Osteoblast (primary cell): ENCODE data around the gene ACTG1. TPM values are rescaled to one million over a fixed set of nuclear protein-coding genes. Genes with fewer than 3 reads are reported as not detected.

Experiments used
- DNase-seq: peaks from one replicate; pipeline ENCODE4 v3.0.0; 2011; ENCODE audit warnings: low spot score, mixed read lengths; ENCODE audit not compliant: insufficient read length; ENCODE audit errors: missing footprints
- H2AFZ ChIP-seq: 2 replicates; pipeline ENCODE4 v1.6.0; 2011; ENCODE audit warnings: mild to moderate bottlenecking, low read length
- H3K27ac ChIP-seq: 2 replicates; pipeline ENCODE4 v1.5.1; 2011; ENCODE audit warnings: mild to moderate bottlenecking, low read depth, low read length, moderate library complexity
- H3K27me3 ChIP-seq: 2 replicates; pipeline ENCODE4 v1.6.0; 2012; ENCODE audit warnings: mild to moderate bottlenecking, control low read depth, inconsistent platforms, low read length, moderate library complexity; ENCODE audit not compliant: insufficient read depth
- H3K36me3 ChIP-seq: 2 replicates; pipeline ENCODE4 v1.5.1; 2011; ENCODE audit warnings: mild to moderate bottlenecking, low read length, control low read depth, moderate library complexity; ENCODE audit not compliant: insufficient read depth
- H3K4me1 ChIP-seq: 2 replicates; pipeline ENCODE4 v1.5.1; 2011; ENCODE audit warnings: mild to moderate bottlenecking, low read length, control low read depth, moderate library complexity; ENCODE audit not compliant: insufficient read depth
- H3K4me2 ChIP-seq: 2 replicates; pipeline ENCODE4 v1.6.0; 2011; ENCODE audit warnings: mild to moderate bottlenecking, low read length; ENCODE audit not compliant: insufficient read depth
- H3K4me3 ChIP-seq: fragments of 200-600 bp; sonication (generic); 3 replicates; pipeline ENCODE4 v1.5.1; 2012; ENCODE audit warnings: mild to moderate bottlenecking, low read length, inconsistent platforms; ENCODE audit not compliant: insufficient read depth
- H3K79me2 ChIP-seq: 2 replicates; pipeline ENCODE4 v1.6.0; 2012; ENCODE audit warnings: mild to moderate bottlenecking, low read length, control low read depth, inconsistent platforms; ENCODE audit not compliant: insufficient read depth
- H3K9me3 ChIP-seq: 2 replicates; pipeline ENCODE4 v1.5.1; 2011; ENCODE audit warnings: low read depth, low read length, control low read depth
- H4K20me1 ChIP-seq: 2 replicates; pipeline ENCODE4 v1.6.0; 2012; ENCODE audit warnings: mild to moderate bottlenecking, low read length, control low read depth; ENCODE audit not compliant: insufficient read depth
- total RNA-seq: library from RNA; depleted of rRNA; stranded (reverse); fragments of >200 nt; gene quantifications from 2 replicates; pipeline ENCODE4 v1.2.3, GENCODE V29; 2012
- TF ChIP-seq, protein P1 (sequence below): IDR thresholded peaks from 2 replicates; pipeline ENCODE4 v1.5.1; 2011; ENCODE audit warnings: mild to moderate bottlenecking, low read depth, low read length, moderate library complexity; ENCODE audit errors: extremely low read depth

Gene ACTG1
- total RNA-seq, 1 donor: 13,273 TPM

GRCh38 chr17:81492706-81493105 lies 19.9 kb downstream of the ACTG1 start:
- no peaks in the 10 kb centered on the region for H4K20me1 ChIP-seq
- no peaks in the 10 kb centered on the region for H3K9me3 ChIP-seq
- peaks cover 17% of the 10 kb centered on the region for H3K27me3 ChIP-seq
- no peak overlapping the region for H3K27ac ChIP-seq
- no peak for DNase-seq
- no peak overlapping the region for H3K4me3 ChIP-seq
- no peak overlapping the region for H2AFZ ChIP-seq
- no peaks in the 10 kb centered on the region for H3K36me3 ChIP-seq
- H3K4me1 ChIP-seq: peaks cover 5% of the 10 kb centered on the region
- H3K79me2 ChIP-seq: no peaks in the 10 kb centered on the region
- no peak overlapping the region for H3K4me2 ChIP-seq
- TF ChIP-seq, protein P1, sequence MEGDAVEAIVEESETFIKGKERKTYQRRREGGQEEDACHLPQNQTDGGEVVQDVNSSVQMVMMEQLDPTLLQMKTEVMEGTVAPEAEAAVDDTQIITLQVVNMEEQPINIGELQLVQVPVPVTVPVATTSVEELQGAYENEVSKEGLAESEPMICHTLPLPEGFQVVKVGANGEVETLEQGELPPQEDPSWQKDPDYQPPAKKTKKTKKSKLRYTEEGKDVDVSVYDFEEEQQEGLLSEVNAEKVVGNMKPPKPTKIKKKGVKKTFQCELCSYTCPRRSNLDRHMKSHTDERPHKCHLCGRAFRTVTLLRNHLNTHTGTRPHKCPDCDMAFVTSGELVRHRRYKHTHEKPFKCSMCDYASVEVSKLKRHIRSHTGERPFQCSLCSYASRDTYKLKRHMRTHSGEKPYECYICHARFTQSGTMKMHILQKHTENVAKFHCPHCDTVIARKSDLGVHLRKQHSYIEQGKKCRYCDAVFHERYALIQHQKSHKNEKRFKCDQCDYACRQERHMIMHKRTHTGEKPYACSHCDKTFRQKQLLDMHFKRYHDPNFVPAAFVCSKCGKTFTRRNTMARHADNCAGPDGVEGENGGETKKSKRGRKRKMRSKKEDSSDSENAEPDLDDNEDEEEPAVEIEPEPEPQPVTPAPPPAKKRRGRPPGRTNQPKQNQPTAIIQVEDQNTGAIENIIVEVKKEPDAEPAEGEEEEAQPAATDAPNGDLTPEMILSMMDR: no peak

DNA sequence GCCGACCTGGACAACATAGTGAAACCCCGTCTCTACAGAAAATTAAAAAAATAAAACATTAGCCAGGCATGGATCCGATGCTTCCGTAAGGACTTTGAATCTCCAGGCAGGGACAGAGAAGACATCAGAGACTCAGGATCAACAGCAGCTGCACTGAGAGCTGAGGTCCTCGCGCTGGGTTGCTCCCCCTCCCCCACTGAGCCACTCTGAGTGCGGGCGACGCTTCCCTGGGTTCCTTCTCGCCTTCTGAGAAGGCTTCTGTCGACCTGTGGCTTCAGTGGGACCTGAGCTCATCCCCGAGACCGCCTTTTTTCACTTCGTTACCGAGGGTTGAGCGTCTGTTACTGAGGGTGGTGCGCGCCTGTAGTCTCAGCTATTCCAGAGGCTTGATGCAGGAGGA lies 20.4 kb downstream of the ACTG1 start:
- Histone ChIP-seq H3K4me3 (no peak overlapping the region), H3K27ac (no peak overlapping the region), H3K4me1 (peaks cover 10% of the 10 kb centered on the region), H3K79me2 (no peaks in the 10 kb centered on the region), H3K27me3 (peaks cover 17% of the 10 kb centered on the region), H2AFZ (no peak overlapping the region), H3K9me3 (no peaks in the 10 kb centered on the region), H4K20me1 (no peaks in the 10 kb centered on the region), H3K36me3 (no peaks in the 10 kb centered on the region), H3K4me2 (no peak overlapping the region)
- no peak for DNase-seq
- TF ChIP-seq, protein P1: no peak

- DNase-seq: no peak
- H3K4me3 ChIP-seq: no peak overlapping the region
- peaks cover 10% of the 10 kb centered on the region for H3K4me1 ChIP-seq
- no peak overlapping the region for H3K27ac ChIP-seq
- H3K4me2 ChIP-seq: no peak overlapping the region
- TF ChIP-seq, protein P1: no peak
- H3K27me3 ChIP-seq: peaks cover 17% of the 10 kb centered on the region
- no peaks in the 10 kb centered on the region for H3K9me3 ChIP-seq
- no peaks in the 10 kb centered on the region for H3K36me3 ChIP-seq
- H3K79me2 ChIP-seq: no peaks in the 10 kb centered on the region
- H2AFZ ChIP-seq: no peak overlapping the region
- no peaks in the 10 kb centered on the region for H4K20me1 ChIP-seq
These were observed 20.8 kb downstream of the ACTG1 start for GRCh38 chr17:81491761-81492160.

GRCh38 chr17:81491181-81491581 lies 21.4 kb downstream of the ACTG1 start:
- Histone ChIP-seq H3K9me3 (no peaks in the 10 kb centered on the region), H3K27ac (no peak overlapping the region)

More at GRCh38 chr17:81491181-81491581, 21.4 kb downstream of the ACTG1 start:
- H3K27me3 ChIP-seq: peaks cover 14% of the 10 kb centered on the region
- peaks cover 10% of the 10 kb centered on the region for H3K4me1 ChIP-seq
- TF ChIP-seq, protein P1: no peak
- no peak overlapping the region for H2AFZ ChIP-seq
- no peaks in the 10 kb centered on the region for H3K79me2 ChIP-seq
- no peaks in the 10 kb centered on the region for H4K20me1 ChIP-seq
- no peak overlapping the region for H3K4me2 ChIP-seq
- DNase-seq: no peak
- H3K36me3 ChIP-seq: no peaks in the 10 kb centered on the region
- no peak overlapping the region for H3K4me3 ChIP-seq
